Body of pancreas (tissue), 4 donors: ENCODE data around the gene GJB5.

Source experiments
- CTCF ChIP-seq, 7 experiments: fragments of 450-650 bp in 4 of 7; fragments of 200-600 bp in 3 of 7; sonication (generic) in 3 of 7; IDR thresholded peaks; one replicate each; pipeline ENCODE4 v1.5.1; 2016 to 2019; ENCODE audit warnings: antibody characterized with exemption in 7 of 7
- POLR2A ChIP-seq, 3 donors: fragments of 450-650 bp; IDR thresholded peaks; one replicate each; pipeline ENCODE4 v1.6.1; 2016; ENCODE audit warnings: antibody characterized with exemption in 3 of 3, mild to moderate bottlenecking in 2 of 3

- TF ChIP-seq CTCF (IDR thresholded peaks at IDR 0.05) (no peak), POLR2A (IDR thresholded peaks at IDR 0.05) (no peak)
Observed at GRCh38 chr1:34781844-34782391, 27.1 kb downstream of the GJB5 start.
